Measurements from ENCODE around the gene AGAP3.
A peak's percentile ranks its signal among the peaks of the same experiment; 100 is the strongest.

AGAP3 gene

DNA sequence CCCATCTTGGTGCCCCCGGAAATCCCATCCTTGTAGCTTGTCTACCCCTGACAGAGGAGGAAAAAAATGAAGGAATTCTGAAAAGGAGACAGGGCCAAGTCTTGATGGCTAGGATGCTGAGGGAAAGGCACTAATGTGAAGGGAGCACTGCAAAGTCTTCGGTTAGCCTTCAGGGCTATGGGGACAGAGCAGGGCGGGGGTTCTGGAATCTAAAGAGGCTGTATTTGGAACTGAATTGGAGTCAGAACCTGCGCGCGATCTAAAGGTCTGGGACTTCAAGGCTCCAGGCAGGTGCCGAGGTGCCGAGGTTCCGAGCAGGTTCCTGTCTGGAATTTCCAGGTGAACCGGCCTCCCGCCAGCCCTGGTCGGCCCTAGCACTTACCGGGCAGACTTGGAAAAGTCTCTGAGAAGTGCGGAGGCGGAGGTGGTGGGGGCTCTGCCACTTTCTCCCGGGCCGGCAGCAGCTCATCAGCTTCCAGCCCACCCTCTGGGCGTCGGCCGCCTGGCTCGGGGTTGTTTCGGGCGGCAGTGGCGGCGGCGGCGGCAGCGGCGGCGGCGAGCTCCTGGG is 80.4 kb downstream of the AGAP3 start:
- in situ Hi-C loops (cut with HindIII; ENCODE audit: low sequenced_read_pairs): loop anchor here (5.0 to 10.0 kb wide), 3 partner anchors 41 to 138 kb away; no protein-coding TSS in a partner anchor
- TF ChIP-seq, protein P1, sequence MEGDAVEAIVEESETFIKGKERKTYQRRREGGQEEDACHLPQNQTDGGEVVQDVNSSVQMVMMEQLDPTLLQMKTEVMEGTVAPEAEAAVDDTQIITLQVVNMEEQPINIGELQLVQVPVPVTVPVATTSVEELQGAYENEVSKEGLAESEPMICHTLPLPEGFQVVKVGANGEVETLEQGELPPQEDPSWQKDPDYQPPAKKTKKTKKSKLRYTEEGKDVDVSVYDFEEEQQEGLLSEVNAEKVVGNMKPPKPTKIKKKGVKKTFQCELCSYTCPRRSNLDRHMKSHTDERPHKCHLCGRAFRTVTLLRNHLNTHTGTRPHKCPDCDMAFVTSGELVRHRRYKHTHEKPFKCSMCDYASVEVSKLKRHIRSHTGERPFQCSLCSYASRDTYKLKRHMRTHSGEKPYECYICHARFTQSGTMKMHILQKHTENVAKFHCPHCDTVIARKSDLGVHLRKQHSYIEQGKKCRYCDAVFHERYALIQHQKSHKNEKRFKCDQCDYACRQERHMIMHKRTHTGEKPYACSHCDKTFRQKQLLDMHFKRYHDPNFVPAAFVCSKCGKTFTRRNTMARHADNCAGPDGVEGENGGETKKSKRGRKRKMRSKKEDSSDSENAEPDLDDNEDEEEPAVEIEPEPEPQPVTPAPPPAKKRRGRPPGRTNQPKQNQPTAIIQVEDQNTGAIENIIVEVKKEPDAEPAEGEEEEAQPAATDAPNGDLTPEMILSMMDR (IDR thresholded peaks at IDR 0.05; ENCODE audit: low read depth, low read length, missing control alignments): no peak
- no peak for DNase-seq (ENCODE audit: low read depth)
- H3K4me3 ChIP-seq (ENCODE audit: low read depth, low read length): peak overlapping the region; percentile 28

DNA sequence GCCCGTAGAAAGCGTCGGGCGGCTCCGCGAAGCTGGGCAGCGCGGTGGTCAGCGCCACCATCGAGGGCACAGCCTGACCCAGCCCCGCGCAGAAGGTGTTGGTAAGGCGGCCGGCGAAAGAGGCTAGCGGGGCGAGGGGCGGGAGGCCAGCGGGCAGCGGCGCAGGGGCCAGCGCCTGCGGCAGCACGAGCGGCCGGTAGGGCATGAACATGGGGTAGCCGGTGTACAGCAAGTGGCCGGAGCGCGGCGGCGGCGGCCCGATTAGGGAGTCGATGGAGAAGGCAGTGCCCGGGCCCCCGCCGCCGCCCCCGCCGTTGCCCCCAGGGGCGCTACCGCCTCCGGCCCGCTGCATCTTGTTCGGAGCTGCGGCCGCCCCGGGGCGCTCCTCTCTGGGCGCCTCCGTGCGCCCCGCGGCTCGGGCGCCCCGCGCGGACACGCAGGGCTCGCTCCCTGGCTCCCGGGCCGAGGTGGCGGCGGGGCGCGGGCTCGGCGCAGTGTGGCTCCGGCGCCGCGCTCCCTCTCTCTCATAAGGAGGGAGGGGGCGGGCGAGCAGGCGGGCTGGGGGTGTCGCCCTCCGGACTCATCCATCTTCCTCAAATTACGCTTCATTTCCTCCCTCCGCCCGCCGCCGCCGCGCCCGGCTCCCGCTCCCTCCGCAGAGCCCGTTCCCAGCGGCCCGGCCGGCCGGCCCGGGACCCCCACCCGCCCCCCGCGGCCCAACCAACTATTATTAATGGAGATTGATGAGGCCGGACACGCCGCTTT is 81.1 kb downstream of the AGAP3 start, which contains the start of gene GBX1:
Gene GBX1, minus strand, starts transcription at position 498 of the 765 bp plus-strand sequence. Its CDS starts 146 bp downstream, at position 352.
- H3K4me3 ChIP-seq (ENCODE audit: low read depth, low read length): peak within 1 kb of the TSS; percentile 28
- no peak for DNase-seq (ENCODE audit: low read depth)
- in situ Hi-C loops (cut with HindIII; ENCODE audit: low sequenced_read_pairs): loop anchor here (5.0 to 10.0 kb wide), 3 partner anchors 40 to 137 kb away; no protein-coding TSS in a partner anchor

GRCh38 chr7:151168003-151168786 is 81.9 kb downstream of the AGAP3 start:
- in situ Hi-C loops (cut with HindIII; ENCODE audit: low sequenced_read_pairs): loop anchor here (5.0 to 10.0 kb wide), 3 partner anchors 39 to 137 kb away; no protein-coding TSS in a partner anchor
- DNase-seq (ENCODE audit: low read depth): no peak
- TF ChIP-seq, protein P1 (IDR thresholded peaks at IDR 0.05; ENCODE audit: low read depth, low read length, missing control alignments): peak; percentile 61
- H3K4me3 ChIP-seq (ENCODE audit: low read depth, low read length): peak overlapping the region; percentile 28

More for the DNA sequence above, 81.1 kb downstream of the AGAP3 start, which contains the start of gene GBX1:
- TF ChIP-seq, protein P1 (IDR thresholded peaks at IDR 0.05; ENCODE audit: low read depth, low read length, missing control alignments): peak; percentile 2

DNA sequence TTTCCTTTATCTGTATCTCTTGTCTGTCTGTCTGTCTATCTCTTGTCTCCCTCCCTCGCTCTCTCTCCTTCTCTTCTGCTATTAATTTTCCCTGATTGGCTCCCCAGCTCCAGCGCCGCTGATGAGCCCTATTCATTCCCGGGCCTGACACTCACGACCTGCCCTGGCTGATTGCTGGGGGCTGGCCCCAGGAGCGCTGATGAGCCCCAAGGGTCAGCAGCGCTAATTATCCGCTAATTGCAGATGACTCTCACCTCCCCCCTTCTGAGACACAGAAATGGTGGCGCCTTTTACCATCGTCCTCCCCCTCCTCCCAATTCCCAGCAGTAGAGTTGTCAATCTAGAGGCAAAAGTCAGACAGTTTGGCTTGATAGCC is 82.5 kb downstream of the AGAP3 start:
- TF ChIP-seq, protein P1 (IDR thresholded peaks at IDR 0.05; ENCODE audit: low read depth, low read length, missing control alignments): no peak
- in situ Hi-C loops (cut with HindIII; ENCODE audit: low sequenced_read_pairs): loop anchor here (5.0 to 10.0 kb wide), 3 partner anchors 39 to 136 kb away; no protein-coding TSS in a partner anchor
- H3K4me3 ChIP-seq (ENCODE audit: low read depth, low read length): no peak overlapping the region
- no peak for DNase-seq (ENCODE audit: low read depth)

- peak; percentile 18 for DNase-seq (ENCODE audit: low read depth)
- in situ Hi-C loops (cut with HindIII; ENCODE audit: low sequenced_read_pairs): no loop called here
- H3K4me3 ChIP-seq (ENCODE audit: low read depth, low read length): no peak overlapping the region
- TF ChIP-seq, protein P1 (IDR thresholded peaks at IDR 0.05; ENCODE audit: low read depth, low read length, missing control alignments): peak; percentile 100
These were observed 86.2 kb downstream of the AGAP3 start for GRCh38 chr7:151172273-151173141.
